ENCODE data around the gene CNTN5.

GRCh38 chr11:99352642-99353041, 331.9 kb downstream of the CNTN5 start:
- TF ChIP-seq MAX (IDR thresholded peaks at IDR 0.05) (no peak), EP300 (IDR thresholded peaks at IDR 0.05; ENCODE audit: borderline replicate concordance) (no peak), CREB1 (IDR thresholded peaks at IDR 0.05; ENCODE audit: low read depth) (no peak), REST (IDR thresholded peaks at IDR 0.05; ENCODE audit: low read depth) (no peak), FOXM1 (IDR thresholded peaks at IDR 0.05; ENCODE audit: borderline replicate concordance, low read depth) (no peak), CEBPB (IDR thresholded peaks at IDR 0.05) (no peak), TAF1 (IDR thresholded peaks at IDR 0.05; ENCODE audit: low read depth) (no peak), ZBTB7A (IDR thresholded peaks at IDR 0.05; ENCODE audit: low read depth) (no peak)

Measured in Ishikawa (cell line).